HG03432 (cell line): ENCODE data around the gene OR6C70.
A peak's percentile ranks its signal among the peaks of the same experiment; 100 is the strongest.
"Not testable (repeated sequence)": the region's sequence is repeated elsewhere in the genome, so short reads cannot be mapped to it uniquely, and the experiment has no call there.

ENCODE experiments used
- ATAC-seq: cut with Tn5 transposase; IDR thresholded peaks from one replicate; pipeline ENCODE4 v1.9.1; 2021; ENCODE audit warnings: mild to moderate bottlenecking, moderate library complexity; ENCODE audit not compliant: unreplicated experiment

Gene OR6C70

DNA sequence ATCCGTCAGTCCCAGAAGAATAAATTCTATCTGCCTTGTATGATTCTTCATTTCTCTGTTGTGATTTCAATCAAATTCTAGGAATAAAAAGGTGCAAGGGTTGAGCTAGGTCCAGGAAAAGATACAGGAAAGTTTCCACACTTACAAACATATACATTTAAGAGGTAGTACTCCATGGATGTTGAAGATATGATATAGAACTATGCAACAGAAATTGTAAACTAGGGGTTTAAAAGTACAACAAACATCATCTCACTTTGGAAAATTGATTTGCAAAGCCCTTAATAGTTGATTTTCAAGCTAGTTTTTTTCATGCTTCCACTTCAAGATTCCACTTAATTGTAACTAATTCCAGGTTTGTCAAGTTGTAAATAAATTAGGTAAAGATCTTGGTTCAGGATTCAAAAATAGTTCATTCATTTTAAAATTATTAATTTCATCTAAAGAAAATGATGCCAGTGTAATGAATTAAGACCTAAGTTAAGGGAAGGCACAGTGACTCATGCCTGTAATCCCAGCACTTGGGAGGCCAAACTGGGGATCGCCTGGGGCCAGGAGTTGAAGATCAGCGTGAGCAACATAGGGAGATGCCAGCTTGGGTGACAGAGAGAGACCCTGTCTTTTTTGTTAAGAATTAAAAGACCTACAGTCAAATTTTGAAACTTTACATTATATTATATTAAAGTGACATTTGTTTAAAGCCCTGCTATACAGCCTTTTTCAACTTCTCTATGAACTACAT, at the start of gene OR6C70:
OR6C70 (minus strand) TSS at position 51 of the 742 bp plus-strand sequence; CDS start at position 51, 0 bp downstream.
- ATAC-seq, result no peak

DNA sequence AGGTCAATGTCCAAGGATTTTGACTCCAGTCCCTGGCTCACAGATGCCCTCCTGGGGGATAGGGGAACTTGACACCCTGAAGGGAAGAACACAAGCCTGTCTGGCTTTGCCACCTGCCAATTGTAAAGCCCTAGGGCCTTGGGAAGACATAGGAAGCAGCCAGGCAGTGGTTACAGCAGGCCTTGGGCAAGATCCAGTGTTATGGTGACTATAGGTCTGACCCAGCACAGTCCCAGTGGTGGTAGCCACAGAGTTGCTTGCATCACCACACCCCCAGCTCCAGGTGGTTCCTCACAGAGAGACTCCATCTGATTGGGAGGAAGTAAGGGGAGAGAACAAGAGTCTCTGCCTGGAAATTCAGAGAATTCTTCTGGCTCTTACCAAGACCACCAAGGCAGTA, 46.5 kb upstream of the OR6C70 start:
- ATAC-seq, result no peak

- ATAC-seq, result no peak
Measured at GRCh38 chr12:55515696-55516095, 45.8 kb upstream of the OR6C70 start.

DNA sequence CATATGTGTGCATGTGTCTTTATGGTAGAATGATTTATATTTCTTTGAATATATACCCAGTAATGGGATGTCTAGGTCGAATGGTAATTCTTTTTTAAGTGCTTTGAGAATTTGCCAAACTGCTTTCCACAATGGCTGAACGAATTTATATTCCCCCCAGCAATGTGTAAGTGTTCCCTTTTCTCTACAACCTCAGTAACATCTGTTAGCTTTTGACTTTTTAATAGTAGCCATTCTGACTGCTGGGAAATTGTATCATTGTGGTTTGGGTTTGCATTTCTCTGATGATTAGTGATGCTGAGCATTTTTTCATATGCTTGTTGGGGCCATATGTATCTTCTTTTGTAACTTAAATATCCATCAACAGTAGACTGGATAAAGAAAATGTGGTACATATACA, 31.7 kb upstream of the OR6C70 start:
- ATAC-seq, result no peak

DNA sequence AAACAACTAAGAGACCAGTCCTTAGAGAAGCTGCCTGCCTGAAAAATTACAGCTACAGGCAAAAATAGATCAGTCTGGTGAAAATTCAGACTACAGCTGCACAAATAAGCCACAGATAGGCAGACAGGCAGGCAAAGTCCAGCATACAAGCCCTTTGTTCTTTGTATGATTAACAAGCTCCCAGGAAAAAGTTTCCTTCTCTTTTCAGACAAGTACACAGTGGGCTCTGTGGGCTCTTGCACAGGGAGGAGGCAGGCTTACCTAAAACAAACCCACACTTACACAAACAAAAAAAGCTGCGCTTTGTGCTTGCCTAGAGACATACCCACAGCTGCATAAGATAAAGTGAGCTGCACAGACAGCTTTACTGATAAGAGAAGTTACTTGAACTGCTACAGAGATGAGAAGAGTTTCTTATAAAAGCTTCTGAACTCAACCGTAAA, 29.9 kb upstream of the OR6C70 start:
- no peak for ATAC-seq

- no peak for ATAC-seq
Measured at GRCh38 chr12:55499231-55499630, 29.3 kb upstream of the OR6C70 start.

- no peak for ATAC-seq
Measured at GRCh38 chr12:55495490-55495889, 25.6 kb upstream of the OR6C70 start.

DNA sequence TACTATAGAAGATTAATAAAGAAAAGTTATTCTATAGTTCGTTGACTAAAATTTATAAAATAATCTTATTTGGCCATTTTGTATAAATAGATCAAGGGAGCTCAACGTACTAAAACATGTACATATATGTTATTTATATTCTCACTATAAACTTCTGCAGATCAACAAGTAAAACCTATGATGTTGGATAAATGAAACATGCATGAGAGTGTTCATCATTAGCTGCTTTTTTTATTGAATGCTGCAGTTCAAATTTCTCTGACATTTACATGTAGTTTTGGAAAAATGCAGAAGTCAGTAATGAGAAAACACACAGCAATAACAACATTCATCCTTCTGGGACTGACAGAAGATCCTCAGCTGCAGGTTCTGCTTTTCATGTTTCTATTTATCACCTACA, 22.1 kb upstream of the OR6C70 start, which contains the start of gene OR6C68:
OR6C68 (plus strand) TSS at position 301 of the 400 bp plus-strand sequence; CDS start at position 301, 0 bp downstream.
- ATAC-seq, result no peak

DNA sequence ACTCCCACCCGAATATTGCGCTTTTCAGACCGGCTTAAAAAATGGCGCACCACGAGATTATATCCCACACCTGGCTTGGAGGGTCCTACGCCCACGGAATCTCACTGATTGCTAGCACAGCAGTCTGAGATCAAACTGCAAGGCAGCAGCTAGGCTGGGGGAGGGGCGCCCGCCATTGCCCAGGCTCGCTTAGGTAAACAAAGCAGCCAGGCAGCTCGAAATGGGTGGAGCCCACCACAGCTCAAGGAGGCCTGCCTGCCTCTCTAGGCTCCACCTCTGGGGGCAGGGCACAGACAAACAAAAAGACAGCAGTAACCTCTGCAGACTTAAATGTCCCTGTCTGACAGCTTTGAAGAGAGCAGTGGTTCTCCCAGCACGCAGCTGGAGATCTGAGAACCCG, 14.3 kb upstream of the OR6C70 start:
- ATAC-seq, result not testable (repeated sequence)

GRCh38 chr12:55479136-55479535, 9.2 kb upstream of the OR6C70 start:
- ATAC-seq, result not testable (repeated sequence)

DNA sequence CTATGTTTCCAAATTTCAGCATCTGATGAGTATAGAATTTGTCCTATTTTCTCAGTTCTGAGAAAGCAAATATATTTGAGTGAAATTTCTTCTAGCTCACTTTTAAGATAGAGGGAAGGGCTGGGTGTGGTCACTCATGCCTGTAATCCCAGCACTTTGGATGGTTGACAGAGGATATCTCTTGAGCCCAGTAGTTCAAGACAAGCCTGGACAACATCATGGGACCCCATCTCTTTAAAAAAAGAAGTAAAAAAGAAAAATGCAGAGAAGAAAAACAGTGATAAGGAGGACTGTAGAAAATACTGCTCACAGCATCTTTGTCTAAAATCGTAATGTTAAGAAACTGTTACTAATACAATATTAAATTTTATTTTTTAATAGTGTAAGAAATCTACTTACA, 2.3 kb upstream of the OR6C70 start:
- no peak for ATAC-seq

GRCh38 chr12:55469291-55469690, 647 bp downstream of the OR6C70 start:
- no peak for ATAC-seq

- ATAC-seq, result peak; percentile 68
Measured at GRCh38 chr12:55467836-55468235, 2.1 kb downstream of the OR6C70 start.

- not testable (repeated sequence) for ATAC-seq
Measured at GRCh38 chr12:55464926-55465325, 5.0 kb downstream of the OR6C70 start.

- ATAC-seq, result no peak
Measured at GRCh38 chr12:55448825-55449224, 21.1 kb downstream of the OR6C70 start.

DNA sequence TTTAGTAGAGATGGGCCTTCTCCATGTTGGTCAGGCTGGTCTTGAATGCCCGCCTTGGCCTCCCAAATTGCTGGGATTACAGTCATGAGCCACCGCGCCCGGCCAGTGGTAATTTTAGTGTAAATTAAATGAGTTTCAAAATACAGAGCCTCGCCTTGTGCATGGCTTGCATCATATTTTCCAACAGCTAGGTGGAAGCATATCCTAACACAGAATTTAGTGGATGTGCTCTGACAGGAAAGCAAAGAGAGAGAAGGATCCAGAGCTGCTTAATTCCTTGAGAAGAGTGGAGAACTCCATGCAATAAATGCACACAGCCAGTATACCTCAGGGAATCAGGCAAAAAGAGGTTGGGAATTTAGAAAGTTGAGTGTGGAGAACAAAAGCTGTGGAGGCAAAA, 23.6 kb downstream of the OR6C70 start:
- ATAC-seq, result no peak

DNA sequence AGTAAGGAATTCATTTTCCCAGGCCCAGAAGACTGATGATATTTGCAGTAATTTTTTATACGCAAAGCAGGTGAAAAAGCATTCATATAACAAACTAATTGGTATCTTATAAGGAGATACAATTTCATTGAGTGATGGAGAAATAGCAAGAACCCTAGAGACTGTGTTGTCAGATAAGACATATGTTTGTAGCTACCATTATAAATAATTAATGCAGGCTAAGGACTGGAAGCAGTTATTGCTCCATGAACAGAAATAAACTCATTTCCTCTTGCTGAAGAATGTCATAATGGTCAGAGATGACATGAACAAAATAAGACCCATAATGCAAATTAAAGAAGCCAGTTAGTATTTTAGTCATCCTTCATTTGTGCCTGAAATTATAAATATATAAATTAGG, 24.6 kb downstream of the OR6C70 start:
- no peak for ATAC-seq

DNA sequence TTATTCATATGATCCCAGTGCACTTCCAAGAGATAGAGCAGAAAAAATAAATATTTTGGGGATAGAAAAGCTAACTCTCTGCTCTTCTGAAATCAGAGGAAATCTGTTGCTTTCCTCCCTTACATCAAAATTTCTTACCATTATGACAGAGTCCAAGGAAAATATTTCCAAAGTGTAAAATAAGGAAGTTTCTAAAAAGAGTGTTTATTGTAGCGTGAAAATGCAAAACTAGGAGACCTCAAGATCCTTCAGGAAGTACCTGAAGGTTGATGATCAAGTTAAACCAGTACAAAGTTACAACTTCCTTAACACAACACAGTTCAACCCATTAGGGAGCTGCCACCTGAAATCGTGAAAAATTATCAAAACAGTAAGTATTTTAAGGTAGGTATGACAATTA, 26.2 kb downstream of the OR6C70 start, which contains the start of gene OR6C2:
OR6C2 (plus strand) TSS at position 301 of the 400 bp plus-strand sequence. CDS start 8,138 bp downstream, outside the sequence.
- ATAC-seq, result no peak

- ATAC-seq, result not testable (repeated sequence)
Measured at GRCh38 chr12:55441233-55441632, 28.7 kb downstream of the OR6C70 start.

- ATAC-seq, result no peak
Measured at GRCh38 chr12:55428331-55429243, 41.4 kb downstream of the OR6C70 start.

GRCh38 chr12:55425954-55426353, 44.0 kb downstream of the OR6C70 start, which contains the start of gene OR6C76:
OR6C76 (plus strand) TSS chr12:55426254; CDS start chr12:55426254, 0 bp downstream.
- ATAC-seq, result no peak
